Neural cell (in vitro differentiated cells): ENCODE results near the gene DCTN4. TPM values are rescaled to one million over a fixed set of nuclear protein-coding genes. Genes with fewer than 3 reads are reported as not detected.

Source experiments
- H2AFZ ChIP-seq: fragments of 200-600, 300-800 bp; sonication (generic), shearing (Covaris generic); 2 replicates; pipeline ENCODE4 v1.6.0; 2014; ENCODE audit warnings: low read depth, mild to moderate bottlenecking, antibody characterized with exemption, low read length, moderate library complexity
- H3F3A ChIP-seq: fragments of 200-600 bp; shearing (Covaris generic); 2 replicates; pipeline ENCODE4 v1.6.1; 2016; ENCODE audit warnings: mild to moderate bottlenecking, moderate library complexity, mixed read lengths, antibody characterized with exemption, low read length; ENCODE audit not compliant: insufficient read depth, poor library complexity, severe bottlenecking
- H3K27ac ChIP-seq: fragments of 200-600, 300-800 bp; sonication (generic), shearing (Covaris generic); 2 replicates; pipeline ENCODE4 v1.5.1; 2014; ENCODE audit warnings: mild to moderate bottlenecking, low read length, moderate library complexity
- H3K27me3 ChIP-seq: fragments of 300-800, 200-600 bp; sonication (generic), shearing (Covaris generic); 2 replicates; pipeline ENCODE4 v1.6.0; 2014; ENCODE audit warnings: mild to moderate bottlenecking, low read depth, low read length, moderate library complexity; ENCODE audit not compliant: insufficient read depth
- H3K36me3 ChIP-seq: fragments of 300-800, 200-600 bp; sonication (generic), shearing (Covaris generic); 2 replicates; pipeline ENCODE4 v1.5.1; 2014; ENCODE audit warnings: mild to moderate bottlenecking, antibody characterized with exemption, low read length, moderate library complexity; ENCODE audit not compliant: insufficient read depth
- H3K4me2 ChIP-seq: fragments of 300-800, 200-600 bp; sonication (generic), shearing (Covaris generic); 2 replicates; pipeline ENCODE4 v1.6.0; 2014; ENCODE audit warnings: mild to moderate bottlenecking, low read length
- H3K4me3 ChIP-seq: fragments of 300-800, 200-600 bp; sonication (generic), shearing (Covaris generic); 2 replicates; pipeline ENCODE4 v1.5.1; 2014; ENCODE audit warnings: mild to moderate bottlenecking, low read length, moderate library complexity
- H3K79me2 ChIP-seq: fragments of 200-600 bp; shearing (Covaris generic); replicated peaks from 2 replicates; pipeline ENCODE4 v1.6.0; 2014; ENCODE audit warnings: mild to moderate bottlenecking, low read length, moderate library complexity; ENCODE audit not compliant: insufficient read depth
- H3K9ac ChIP-seq: fragments of 300-800, 200-600 bp; sonication (generic), shearing (Covaris generic); 2 replicates; pipeline ENCODE4 v1.6.1; 2016; ENCODE audit warnings: mild to moderate bottlenecking, low read length, mixed read lengths
- H3K9me2 ChIP-seq: fragments of 200-600 bp; shearing (Covaris generic); 2 replicates; pipeline ENCODE4 v1.6.1; 2016; ENCODE audit warnings: mild to moderate bottlenecking, low read length, mixed read lengths; ENCODE audit not compliant: insufficient read depth
- H3K9me3 ChIP-seq: fragments of 200-600, 300-800 bp; sonication (generic), shearing (Covaris generic); 2 replicates; pipeline ENCODE4 v1.6.1; 2016; ENCODE audit warnings: mild to moderate bottlenecking, mixed run types, low read length, moderate library complexity, mixed read lengths
- H4K20me1 ChIP-seq: fragments of 200-600 bp; shearing (Covaris generic); 2 replicates; pipeline ENCODE4 v1.6.1; 2016; ENCODE audit warnings: mild to moderate bottlenecking, mixed run types; ENCODE audit not compliant: insufficient read depth
- EP300 ChIP-seq: fragments of 450-650 bp; conservative IDR thresholded peaks from 2 replicates; pipeline ENCODE4 v1.6.1; 2014; ENCODE audit warnings: antibody characterized with exemption, mild to moderate bottlenecking, moderate library complexity; ENCODE audit not compliant: poor library complexity, severe bottlenecking
- EZH2 ChIP-seq: fragments of 200-600, 300-800 bp; shearing (Covaris generic), sonication (generic); IDR thresholded peaks from 2 replicates; pipeline ENCODE4 v1.6.1; 2014; ENCODE audit warnings: antibody characterized with exemption, low read length, borderline replicate concordance, mild to moderate bottlenecking; ENCODE audit not compliant: insufficient read depth, poor library complexity, severe bottlenecking
- MXI1 ChIP-seq: fragments of 450-650 bp; conservative IDR thresholded peaks from 2 replicates; pipeline ENCODE4 v1.6.1; 2014; ENCODE audit warnings: antibody characterized with exemption, mild to moderate bottlenecking; ENCODE audit not compliant: poor library complexity, severe bottlenecking
- POLR2AphosphoS5 ChIP-seq: IDR thresholded peaks from 2 replicates; pipeline ENCODE4 v1.6.1; 2012
- RAD21 ChIP-seq: fragments of 450-650 bp; conservative IDR thresholded peaks from 2 replicates; pipeline ENCODE4 v1.6.1; 2014; ENCODE audit warnings: antibody characterized with exemption, mild to moderate bottlenecking, moderate library complexity
- SMC3 ChIP-seq: fragments of 450-650 bp; conservative IDR thresholded peaks from 2 replicates; pipeline ENCODE4 v1.6.1; 2014; ENCODE audit warnings: antibody characterized with exemption, mild to moderate bottlenecking, moderate library complexity; ENCODE audit not compliant: poor library complexity
- TAF1 ChIP-seq: IDR thresholded peaks from 2 replicates; pipeline ENCODE4 v1.6.1; 2012; ENCODE audit warnings: low read depth
- polyA plus RNA-seq: library from polyadenylated mRNA; depleted of rRNA; stranded (reverse); fragments of >200 nt; gene quantifications from 2 replicates; pipeline ENCODE4 v1.2.3, GENCODE V29; 2014
- TF ChIP-seq, protein P1 (sequence below): IDR thresholded peaks from 2 replicates; pipeline ENCODE4 v1.6.1; 2012; ENCODE audit warnings: borderline replicate concordance
- TF ChIP-seq, protein P2 (sequence below): fragments of 450-650 bp; IDR thresholded peaks from 2 replicates; pipeline ENCODE4 v1.5.1; 2014; ENCODE audit warnings: antibody characterized with exemption, mild to moderate bottlenecking, moderate library complexity; ENCODE audit not compliant: poor library complexity, severe bottlenecking

DCTN4 gene
- polyA plus RNA-seq, 1 donor from 2014 or later = 117 TPM

DNA sequence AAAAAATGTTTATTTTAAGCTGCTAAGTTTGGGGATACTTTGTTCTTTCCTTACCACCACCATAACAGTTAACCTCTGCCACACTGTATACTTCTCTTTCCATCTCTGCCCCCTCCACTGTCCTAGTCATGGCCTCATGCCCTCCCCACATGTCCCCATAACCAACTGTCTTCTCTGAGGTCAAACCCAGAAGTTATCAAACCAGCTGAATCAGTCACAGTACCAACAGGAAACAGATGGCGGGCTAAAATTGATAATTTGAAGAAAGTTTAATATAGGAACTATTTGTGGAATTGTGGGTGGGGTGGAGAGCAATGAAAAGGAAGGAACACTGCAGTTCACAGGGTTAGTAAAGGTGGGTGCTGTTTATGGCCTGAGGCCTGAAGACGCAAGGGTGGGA lies 5.7 kb upstream of the DCTN4 start:
- Histone ChIP-seq H3F3A (no peaks in the 10 kb centered on the region), H3K9me3 (no peaks in the 10 kb centered on the region), H3K9me2 (no peaks in the 10 kb centered on the region), H2AFZ (no peak overlapping the region), H3K79me2 (no peaks in the 10 kb centered on the region), H3K4me2 (no peak overlapping the region), H3K27ac (no peak overlapping the region), H3K9ac (no peak overlapping the region), H4K20me1 (no peaks in the 10 kb centered on the region), H3K27me3 (no peaks in the 10 kb centered on the region), H3K4me3 (no peak overlapping the region), H3K36me3 (no peaks in the 10 kb centered on the region)
- TF ChIP-seq, protein P1, sequence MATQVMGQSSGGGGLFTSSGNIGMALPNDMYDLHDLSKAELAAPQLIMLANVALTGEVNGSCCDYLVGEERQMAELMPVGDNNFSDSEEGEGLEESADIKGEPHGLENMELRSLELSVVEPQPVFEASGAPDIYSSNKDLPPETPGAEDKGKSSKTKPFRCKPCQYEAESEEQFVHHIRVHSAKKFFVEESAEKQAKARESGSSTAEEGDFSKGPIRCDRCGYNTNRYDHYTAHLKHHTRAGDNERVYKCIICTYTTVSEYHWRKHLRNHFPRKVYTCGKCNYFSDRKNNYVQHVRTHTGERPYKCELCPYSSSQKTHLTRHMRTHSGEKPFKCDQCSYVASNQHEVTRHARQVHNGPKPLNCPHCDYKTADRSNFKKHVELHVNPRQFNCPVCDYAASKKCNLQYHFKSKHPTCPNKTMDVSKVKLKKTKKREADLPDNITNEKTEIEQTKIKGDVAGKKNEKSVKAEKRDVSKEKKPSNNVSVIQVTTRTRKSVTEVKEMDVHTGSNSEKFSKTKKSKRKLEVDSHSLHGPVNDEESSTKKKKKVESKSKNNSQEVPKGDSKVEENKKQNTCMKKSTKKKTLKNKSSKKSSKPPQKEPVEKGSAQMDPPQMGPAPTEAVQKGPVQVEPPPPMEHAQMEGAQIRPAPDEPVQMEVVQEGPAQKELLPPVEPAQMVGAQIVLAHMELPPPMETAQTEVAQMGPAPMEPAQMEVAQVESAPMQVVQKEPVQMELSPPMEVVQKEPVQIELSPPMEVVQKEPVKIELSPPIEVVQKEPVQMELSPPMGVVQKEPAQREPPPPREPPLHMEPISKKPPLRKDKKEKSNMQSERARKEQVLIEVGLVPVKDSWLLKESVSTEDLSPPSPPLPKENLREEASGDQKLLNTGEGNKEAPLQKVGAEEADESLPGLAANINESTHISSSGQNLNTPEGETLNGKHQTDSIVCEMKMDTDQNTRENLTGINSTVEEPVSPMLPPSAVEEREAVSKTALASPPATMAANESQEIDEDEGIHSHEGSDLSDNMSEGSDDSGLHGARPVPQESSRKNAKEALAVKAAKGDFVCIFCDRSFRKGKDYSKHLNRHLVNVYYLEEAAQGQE = no peak
- TF ChIP-seq POLR2AphosphoS5 (no peak), MXI1 (no peak), SMC3 (no peak), EP300 (no peak), EZH2 (no peak), TAF1 (no peak), RAD21 (no peak)
- TF ChIP-seq, protein P2, sequence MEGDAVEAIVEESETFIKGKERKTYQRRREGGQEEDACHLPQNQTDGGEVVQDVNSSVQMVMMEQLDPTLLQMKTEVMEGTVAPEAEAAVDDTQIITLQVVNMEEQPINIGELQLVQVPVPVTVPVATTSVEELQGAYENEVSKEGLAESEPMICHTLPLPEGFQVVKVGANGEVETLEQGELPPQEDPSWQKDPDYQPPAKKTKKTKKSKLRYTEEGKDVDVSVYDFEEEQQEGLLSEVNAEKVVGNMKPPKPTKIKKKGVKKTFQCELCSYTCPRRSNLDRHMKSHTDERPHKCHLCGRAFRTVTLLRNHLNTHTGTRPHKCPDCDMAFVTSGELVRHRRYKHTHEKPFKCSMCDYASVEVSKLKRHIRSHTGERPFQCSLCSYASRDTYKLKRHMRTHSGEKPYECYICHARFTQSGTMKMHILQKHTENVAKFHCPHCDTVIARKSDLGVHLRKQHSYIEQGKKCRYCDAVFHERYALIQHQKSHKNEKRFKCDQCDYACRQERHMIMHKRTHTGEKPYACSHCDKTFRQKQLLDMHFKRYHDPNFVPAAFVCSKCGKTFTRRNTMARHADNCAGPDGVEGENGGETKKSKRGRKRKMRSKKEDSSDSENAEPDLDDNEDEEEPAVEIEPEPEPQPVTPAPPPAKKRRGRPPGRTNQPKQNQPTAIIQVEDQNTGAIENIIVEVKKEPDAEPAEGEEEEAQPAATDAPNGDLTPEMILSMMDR = no peak

DNA sequence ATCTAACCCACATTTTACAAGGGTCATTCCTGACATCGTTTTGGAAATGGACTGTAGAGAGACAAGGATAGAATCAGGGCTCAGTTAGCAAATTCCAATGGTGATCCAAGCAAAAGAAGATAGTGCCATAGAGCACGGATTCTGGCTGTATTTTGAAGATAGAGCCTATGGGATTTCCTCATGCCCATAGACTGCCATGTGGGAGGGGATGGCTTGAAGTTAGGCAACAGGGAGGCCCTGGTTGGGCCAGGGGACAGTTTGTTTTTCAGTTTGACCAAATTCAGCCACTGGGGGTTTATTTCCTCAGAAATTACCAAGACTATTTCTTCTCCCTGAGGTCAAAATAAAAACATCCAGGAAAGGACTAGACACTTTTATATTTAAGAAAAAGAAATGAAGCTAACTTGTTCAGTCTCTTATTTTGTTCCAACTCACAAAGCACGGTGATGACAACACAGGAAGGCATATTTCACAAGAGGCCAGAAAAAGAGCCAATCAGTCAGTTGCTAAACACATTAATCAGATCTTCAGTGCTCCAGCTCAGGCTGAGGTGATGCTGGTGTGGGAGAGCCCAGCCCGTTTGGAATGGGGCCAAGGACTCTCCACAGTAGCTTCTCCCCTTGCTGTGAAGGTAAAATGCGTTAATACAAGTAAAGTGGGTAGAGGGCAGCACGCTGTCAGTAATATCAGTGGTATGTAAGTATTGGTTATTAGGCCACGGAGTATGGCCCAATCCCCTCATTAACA lies 4.4 kb upstream of the DCTN4 start:
- Histone ChIP-seq H3K4me3 (no peak overlapping the region), H3K27me3 (no peaks in the 10 kb centered on the region), H3K4me2 (no peak overlapping the region), H4K20me1 (no peaks in the 10 kb centered on the region), H3F3A (no peaks in the 10 kb centered on the region), H3K27ac (no peak overlapping the region), H3K36me3 (no peaks in the 10 kb centered on the region), H2AFZ (no peak overlapping the region), H3K9ac (no peak overlapping the region), H3K9me2 (no peaks in the 10 kb centered on the region), H3K9me3 (no peaks in the 10 kb centered on the region), H3K79me2 (no peaks in the 10 kb centered on the region)
- no peak for TF ChIP-seq MXI1
- no peak for TF ChIP-seq TAF1
- TF ChIP-seq, protein P2 = no peak
- no peak for TF ChIP-seq EZH2
- no peak for TF ChIP-seq POLR2AphosphoS5
- no peak for TF ChIP-seq EP300
- TF ChIP-seq SMC3 = no peak
- TF ChIP-seq, protein P1 = no peak
- TF ChIP-seq RAD21 = no peak
